K562 (cell line): ENCODE data around the gene TMEM242. TPM values are rescaled to one million over a fixed set of nuclear protein-coding genes. Genes with fewer than 3 reads are reported as not detected.
A peak's percentile ranks its signal among the peaks of the same experiment; 100 is the strongest.

Source experiments
- ATAC-seq: fragments of 200-7000 bp; cut with Tn5 transposase; 3 replicates; pipeline ENCODE4 v1.9.1; 2020; ENCODE audit warnings: moderate library complexity
- BruUV-seq: library from RNA; stranded (reverse); fragments of 400-500 nt; replicated peaks from 2 replicates; lab custom pipeline; 2021; lab: Mats Ljungman, UMichigan
- CTCF ChIA-PET: fragments of 300-600 bp; formaldehyde crosslinking; extraction: SDS; loops from one replicate; lab custom pipeline; 2021; ENCODE audit warnings: low intra/inter-chr PET ratio; lab: Yijun Ruan, JAX
- POLR2A ChIA-PET: fragments of 300-600, 350-650 bp; sonication (Branson Sonifier 250); formaldehyde crosslinking; extraction: SDS; loops from one replicate; lab custom pipeline; 2021; ENCODE audit warnings: antibody characterized with exemption, inconsistent platforms; lab: Yijun Ruan, JAX
- DNase-seq, 4 experiments: peaks; one replicate each; pipeline versions ENCODE4 v3.0.0 to v3.0.0-alpha.2; 2011 to 2018; ENCODE audit warnings: low spot score in 3 of 4, mixed read lengths in 3 of 4; ENCODE audit errors: extremely low read depth in 1 of 4
- FAIRE-seq: peaks from 2 replicates; lab custom pipeline; 2011; peaks lifted over from hg19 to GRCh38; lab: Jason Lieb, UNC
- H2AFZ ChIP-seq: 2 replicates; pipeline ENCODE4 v1.6.0; 2011; ENCODE audit warnings: low read depth, low read length, control low read depth, inconsistent platforms
- H3K27ac ChIP-seq: fragments of 200-600 bp; 3 replicates; pipeline ENCODE4 v1.8.0; 2011; ENCODE audit warnings: low read depth, mild to moderate bottlenecking, control low read depth, inconsistent platforms, low read length, moderate library complexity, mixed read lengths; ENCODE audit errors: extremely low read depth
- H3K27me3 ChIP-seq, 2 experiments: fragments of 300-600 bp in 1 of 2; 2 replicates in 1 of 2; 3 replicates in 1 of 2; pipeline versions ENCODE4 v1.6.0 to v1.8.0; 2011; ENCODE audit warnings: inconsistent platforms in 2 of 2, low read length in 2 of 2, mild to moderate bottlenecking in 1 of 2, mixed read lengths in 1 of 2, moderate library complexity in 1 of 2; ENCODE audit not compliant: control insufficient read depth in 2 of 2, insufficient read depth in 2 of 2
- H3K36me3 ChIP-seq: fragments of 300-600 bp; 3 replicates; pipeline ENCODE4 v1.8.0; 2011; ENCODE audit warnings: mild to moderate bottlenecking, low read length, inconsistent platforms; ENCODE audit not compliant: control insufficient read depth, insufficient read depth
- H3K4me1 ChIP-seq, 2 experiments: fragments of 200-600 bp in 1 of 2; replicated peaks in 1 of 2; 2 replicates in 1 of 2; 3 replicates in 1 of 2; pipeline versions ENCODE4 v1.5.1 to v1.8.0; 2011; ENCODE audit warnings: inconsistent platforms in 2 of 2, low read length in 2 of 2, mild to moderate bottlenecking in 1 of 2, mixed read lengths in 1 of 2, moderate library complexity in 1 of 2; ENCODE audit not compliant: control insufficient read depth in 2 of 2, insufficient read depth in 2 of 2
- H3K4me2 ChIP-seq: 2 replicates; pipeline ENCODE4 v1.6.1; 2011; ENCODE audit warnings: low read length, control low read depth, inconsistent platforms, mixed read lengths; ENCODE audit not compliant: insufficient read depth
- H3K4me3 ChIP-seq: fragments of 200-600 bp; sonication (generic), shearing (Covaris generic); 2 replicates; pipeline ENCODE4 v1.5.1; 2016; ENCODE audit warnings: control low read depth, inconsistent platforms
- H3K79me2 ChIP-seq: fragments of 200-600 bp; 3 replicates; pipeline ENCODE4 v1.8.0; 2011; ENCODE audit warnings: low read length, inconsistent platforms; ENCODE audit not compliant: control insufficient read depth, insufficient read depth
- H3K9ac ChIP-seq, 2 experiments: 2 replicates each; pipeline versions ENCODE4 v1.6.0 to v1.6.1; 2011; ENCODE audit warnings: low read depth in 2 of 2, low read length in 2 of 2, control low read depth in 1 of 2, inconsistent platforms in 1 of 2, mild to moderate bottlenecking in 1 of 2, mixed read lengths in 1 of 2; ENCODE audit not compliant: insufficient read depth in 1 of 2
- H3K9me1 ChIP-seq: one replicate; pipeline ENCODE4 v1.6.0; 2011; ENCODE audit warnings: inconsistent platforms, mild to moderate bottlenecking, low read length, moderate library complexity; ENCODE audit not compliant: control insufficient read depth, insufficient read depth
- H3K9me3 ChIP-seq: replicated peaks from 2 replicates; pipeline ENCODE4 v1.5.1; 2011; ENCODE audit warnings: low read depth, low read length, inconsistent platforms; ENCODE audit not compliant: control insufficient read depth, insufficient read depth
- H4K20me1 ChIP-seq: replicated peaks from 2 replicates; pipeline ENCODE4 v1.6.1; 2011; ENCODE audit warnings: low read length, inconsistent platforms, mixed read lengths; ENCODE audit not compliant: control insufficient read depth, insufficient read depth
- CREB3 ChIP-seq: fragments of 450-650 bp; conservative IDR thresholded peaks from 2 replicates; pipeline ENCODE4 v1.6.1; 2016; ENCODE audit warnings: missing genetic modification characterization, low read depth, mild to moderate bottlenecking, missing compliant biosample characterization, moderate library complexity
- EGR1 ChIP-seq: fragments of 450-650 bp; conservative IDR thresholded peaks from 2 replicates; pipeline ENCODE4 v1.6.1; 2017; ENCODE audit warnings: mild to moderate bottlenecking
- HMG20B ChIP-seq: fragments of 250-450 bp; sonication (Bioruptor Pico); IDR thresholded peaks from 2 replicates; pipeline ENCODE4 v1.5.0; 2021; ENCODE audit warnings: mild to moderate bottlenecking
- KDM4B ChIP-seq, 2 experiments: fragments of 450-650 bp in 1 of 2; sonication (generic) in 1 of 2; IDR thresholded peaks; 2 replicates each; pipeline ENCODE4 v1.6.1; 2016 to 2017; ENCODE audit warnings: borderline replicate concordance in 2 of 2, antibody characterized with exemption in 1 of 2, low read depth in 1 of 2, mild to moderate bottlenecking in 1 of 2
- MYNN ChIP-seq, 2 experiments: sonication (generic); formaldehyde crosslinking in 1 of 2; IDR thresholded peaks; 2 replicates each; pipeline versions ENCODE4 v1.5.0 to v1.6.1; 2016 to 2020; ENCODE audit warnings: antibody characterized with exemption in 1 of 2, missing genetic modification reagents in 1 of 2
- SAFB ChIP-seq: fragments of 200-400 bp; formaldehyde crosslinking; IDR thresholded peaks from 2 replicates; pipeline ENCODE4 v1.6.1; 2017; ENCODE audit warnings: low read depth, low read length, borderline replicate concordance
- ZFP1 ChIP-seq: fragments of 450-650 bp; formaldehyde crosslinking; IDR thresholded peaks from 2 replicates; pipeline ENCODE4 v1.4.0; 2020; ENCODE audit warnings: mild to moderate bottlenecking, mixed read lengths
- ZNF23 ChIP-seq: fragments of 250-450 bp; sonication (Bioruptor Pico); IDR thresholded peaks from 2 replicates; pipeline ENCODE4 v1.4.0; 2020; ENCODE audit warnings: mild to moderate bottlenecking
- ZNF445 ChIP-seq: fragments of 250-450 bp; sonication (Bioruptor Pico); IDR thresholded peaks from 2 replicates; pipeline ENCODE4 v1.4.0; 2020; ENCODE audit warnings: low read depth, mild to moderate bottlenecking, moderate library complexity
- WGBS: fragments of 100-300 bp; shearing (Covaris generic); methylation state at CpG from one replicate; pipeline ENCODE4 v1.1.6; 2016; ENCODE audit warnings: low coverage, mixed read lengths; ENCODE audit not compliant: insufficient coverage; ENCODE audit errors: missing lambda C conversion rate; 5-methylcytosine and 5-hydroxymethylcytosine counted together
- in situ Hi-C: fragments of 300-500 bp; cut with MboI; formaldehyde crosslinking; loops from 4 replicates; pipeline ENCODE4 v1.15.0; 2018; ENCODE audit warnings: inconsistent platforms, mixed read lengths
- intact Hi-C: fragments of 100-400 bp; cut with micrococcal nuclease; formaldehyde crosslinking; loops from 2 replicates; pipeline ENCODE4 v1.14.2; 2022
- polyA plus RNA-seq, 8 experiments: library from polyadenylated mRNA; depleted of rRNA in 4 of 8; stranded (reverse) in 5 of 8; unstranded in 3 of 8; fragments of >200 nt; fragmentation: Nextera tagmentation in 2 of 8; fragmentation: Illumina TruSeq in 1 of 8; extraction: Ambion mirVana in 2 of 8; extraction: Trizol in 1 of 8; gene quantifications; 2 replicates each; pipeline versions ENCODE4 v1.2.1 to v1.2.3, GENCODE V29; 2011 to 2014; ENCODE audit warnings: inconsistent platforms in 1 of 8, missing spikeins in 1 of 8
- total RNA-seq, 7 experiments: library from RNA; depleted of rRNA in 6 of 7; stranded (reverse); fragments of >200 nt in 6 of 7; fragmentation: Illumina TruSeq in 2 of 7; extraction: Trizol in 2 of 7; gene quantifications; 2 replicates each; pipeline versions ENCODE4 v1.2.1 to v1.2.3, GENCODE V29; 2011 to 2021; ENCODE audit warnings: low replicate concordance in 1 of 7
- TF ChIP-seq, protein P1 (sequence below): fragments of 250-450 bp; sonication (Bioruptor Pico); IDR thresholded peaks from 2 replicates; pipeline ENCODE4 v1.9.0; 2021; ENCODE audit warnings: mild to moderate bottlenecking

TMEM242 gene
- total and polyA plus RNA-seq, 9 of the 15 experiments (the other 6 are each of a cell fraction or from before 2014, with no cell fraction given), result 9.5 to 35.3 (median 16.5) TPM

DNA sequence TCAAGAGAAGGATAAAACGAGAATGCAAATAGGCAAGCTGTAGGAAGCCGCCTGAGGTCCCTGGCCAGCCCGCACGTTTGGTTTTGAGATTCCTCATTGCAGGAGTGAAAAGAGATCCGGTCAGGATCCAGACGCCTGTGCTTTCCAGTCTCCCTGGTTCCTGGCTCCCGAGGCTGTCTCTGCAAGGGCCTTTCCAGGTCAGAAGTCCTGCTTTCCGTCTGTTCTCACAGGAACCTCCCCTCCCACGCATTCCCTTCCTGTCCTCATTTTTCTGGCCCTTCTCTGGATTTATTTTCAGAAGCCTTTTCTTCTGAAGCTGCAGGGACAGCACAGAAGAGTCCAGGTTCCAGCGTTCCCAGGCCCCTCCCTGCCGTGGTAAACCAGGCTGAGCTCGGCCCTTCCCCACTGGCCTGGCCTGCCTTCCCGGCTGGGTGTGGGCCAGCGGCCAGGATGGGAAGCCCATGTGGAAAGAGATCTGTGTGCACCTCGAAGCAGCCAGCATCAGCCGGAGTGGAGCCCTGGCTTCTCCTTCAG is 54.0 kb downstream of the TMEM242 start:
- H3K9me3 ChIP-seq, result 0 out of 2 replicates have a peak, but pooled peaks cover 3% of the 10 kb centered on the region

GRCh38 chr6:157268835-157269234 is 54.5 kb downstream of the TMEM242 start:
- no peaks in the 10 kb centered on the region for H3K36me3 ChIP-seq
- ATAC-seq, result no peak
- peaks cover 39 to 64% of the 10 kb centered on the region in 2 experiments for H3K27me3 ChIP-seq
- BruUV-seq, result no TSS peak
- FAIRE-seq, result no peak
- no peak overlapping the region for H3K27ac ChIP-seq
- 18% methylated on average over 6 of the region's 6 CpGs for WGBS
- peaks cover 6 to 22% of the 10 kb centered on the region in 2 experiments; a peak in 4 of 5 replicates for H3K4me1 ChIP-seq
- no peak overlapping the region for H3K9ac ChIP-seq
- no peak overlapping the region for H2AFZ ChIP-seq
- H3K4me3 ChIP-seq, result no peak overlapping the region
- H3K9me1 ChIP-seq, result no peaks in the 10 kb centered on the region
- H4K20me1 ChIP-seq, result no peaks in the 10 kb centered on the region
- in situ Hi-C loops, result no loop called here
- 0 out of 2 replicates have a peak, but pooled peaks cover 3% of the 10 kb centered on the region for H3K9me3 ChIP-seq
- no peak overlapping the region for H3K4me2 ChIP-seq
- DNase-seq, result no peak
- intact Hi-C loops, result no loop called here
- POLR2A ChIA-PET, result no interaction called here
- no peaks in the 10 kb centered on the region for H3K79me2 ChIP-seq
- CTCF ChIA-PET, result no interaction called here
- TF ChIP-seq ZNF23 (CRISPR knock-in tag), result no peak
- TF ChIP-seq HMG20B (CRISPR knock-in tag), result no peak
- TF ChIP-seq MYNN (IDR thresholded peaks at IDR 0.05), result no peak
- TF ChIP-seq MYNN (CRISPR knock-in tag; IDR thresholded peaks at IDR 0.05), result no peak
- no peak for TF ChIP-seq ZFP1 (CRISPR knock-in tag)
- no peak for TF ChIP-seq ZNF445 (CRISPR knock-in tag)
- no peak for TF ChIP-seq KDM4B (IDR thresholded peaks at IDR 0.05; ENCODE audit: borderline replicate concordance in 2 of 2, low read depth in 1 of 2)
- TF ChIP-seq, protein P1, sequence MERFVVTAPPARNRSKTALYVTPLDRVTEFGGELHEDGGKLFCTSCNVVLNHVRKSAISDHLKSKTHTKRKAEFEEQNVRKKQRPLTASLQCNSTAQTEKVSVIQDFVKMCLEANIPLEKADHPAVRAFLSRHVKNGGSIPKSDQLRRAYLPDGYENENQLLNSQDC (CRISPR knock-in tag), result no peak
- TF ChIP-seq SAFB, result no peak

More for the DNA sequence above, 54.0 kb downstream of the TMEM242 start:
- H3K36me3 ChIP-seq, result no peaks in the 10 kb centered on the region
- no peaks in the 10 kb centered on the region for H4K20me1 ChIP-seq
- H3K4me3 ChIP-seq, result no peak overlapping the region
- no peak overlapping the region for H3K27ac ChIP-seq
- CTCF ChIA-PET, result no interaction called here
- FAIRE-seq (no peak), DNase-seq (no peak), ATAC-seq (no peak)
- no peaks in the 10 kb centered on the region for H3K79me2 ChIP-seq
- TF ChIP-seq EGR1 (peak; percentile 40; the same call in 1 of the 2 replicates), CREB3 (tag) (no peak)
- no TSS peak for BruUV-seq
- intact Hi-C loops (no loop called here), in situ Hi-C loops (no loop called here)
- H3K27me3 ChIP-seq, result peaks cover 37 to 59% of the 10 kb centered on the region in 2 experiments
- H3K4me1 ChIP-seq, result peaks cover 10 to 27% of the 10 kb centered on the region in 2 experiments; a peak in 4 of 5 replicates
- WGBS, result 12% methylated on average over 16 of the region's 16 CpGs
- H3K9me1 ChIP-seq, result no peaks in the 10 kb centered on the region
- POLR2A ChIA-PET, result no interaction called here
- H3K9ac ChIP-seq, result peak overlapping the region in 1 of 2 experiments; percentile 6; a peak in 1 of 4 replicates
- no peak overlapping the region for H3K4me2 ChIP-seq
- H2AFZ ChIP-seq, result no peak overlapping the region
